Measurements from ENCODE around the gene ANKRD26.
"Not testable (repeated sequence)": the region's sequence is repeated elsewhere in the genome, so short reads cannot be mapped to it uniquely, and the experiment has no call there.

Gene ANKRD26

DNA sequence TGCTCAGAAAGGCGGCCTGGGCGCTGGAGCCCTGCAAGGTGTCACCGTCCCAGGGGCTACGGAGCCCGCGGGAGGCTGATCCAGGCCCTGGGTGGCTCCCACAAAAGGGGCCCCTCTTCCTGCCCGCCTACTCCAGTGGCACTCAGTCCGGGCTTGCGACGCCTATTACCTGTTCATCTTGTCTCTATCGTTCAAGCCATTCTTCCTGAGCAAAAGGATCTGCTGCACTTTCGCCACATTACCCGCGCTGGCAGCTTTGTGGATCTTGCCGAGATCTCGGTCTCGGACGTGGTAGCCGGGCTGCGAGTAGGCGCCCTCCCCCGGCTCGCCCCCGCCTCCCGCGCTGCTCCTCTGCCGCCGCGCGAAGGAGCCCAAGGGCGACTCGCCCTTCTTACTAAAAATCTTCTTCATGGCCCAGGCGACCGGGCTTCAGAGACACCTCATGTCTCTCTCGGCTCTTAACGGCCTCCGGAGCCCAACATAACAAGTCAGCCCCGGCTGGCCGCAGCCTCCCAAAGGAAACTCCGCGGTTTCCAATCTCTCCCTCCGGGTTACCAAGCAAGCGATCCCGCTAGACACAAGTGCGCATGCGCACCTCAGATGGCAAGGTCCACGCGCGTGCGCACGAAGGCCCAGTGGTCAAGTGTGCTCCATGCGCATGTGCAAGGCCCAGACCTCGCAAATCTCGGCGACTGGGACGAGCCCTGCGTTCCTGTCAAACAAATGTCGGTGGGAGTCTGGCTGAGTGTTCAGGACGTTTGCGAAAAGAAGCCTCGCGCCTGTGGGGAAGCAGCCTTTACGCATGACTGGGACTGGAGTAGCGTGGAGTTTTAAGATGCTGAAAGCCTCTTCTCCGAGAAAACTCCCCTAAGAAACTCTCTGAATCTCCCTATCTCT is at the start of gene ANKRD26:
Gene ANKRD26, minus strand, starts transcription at position 579 of the 897 bp plus-strand sequence. Its CDS starts 168 bp downstream, at position 411.
- peak; percentile 92 for DNase-seq

DNA sequence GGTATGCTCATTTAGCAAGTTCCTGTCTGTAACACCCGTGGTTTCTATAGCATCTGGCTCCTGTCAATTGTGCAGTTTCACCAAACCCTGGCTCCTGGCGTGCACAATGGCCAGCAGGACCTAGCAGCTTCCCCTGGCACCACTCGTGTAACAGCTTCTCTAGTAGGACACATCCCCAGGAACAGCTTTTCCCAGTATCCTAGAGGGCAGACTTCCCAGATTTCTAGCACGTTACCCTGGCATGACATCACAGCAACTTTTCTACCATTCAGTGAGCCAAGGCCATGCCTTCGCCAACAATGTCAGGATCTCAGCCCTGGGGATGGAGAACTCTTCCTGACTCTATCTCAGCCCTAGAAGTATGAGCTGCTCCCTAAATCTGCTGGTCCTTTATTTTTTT is 47.4 kb upstream of the ANKRD26 start:
- DNase-seq = no peak

DNA sequence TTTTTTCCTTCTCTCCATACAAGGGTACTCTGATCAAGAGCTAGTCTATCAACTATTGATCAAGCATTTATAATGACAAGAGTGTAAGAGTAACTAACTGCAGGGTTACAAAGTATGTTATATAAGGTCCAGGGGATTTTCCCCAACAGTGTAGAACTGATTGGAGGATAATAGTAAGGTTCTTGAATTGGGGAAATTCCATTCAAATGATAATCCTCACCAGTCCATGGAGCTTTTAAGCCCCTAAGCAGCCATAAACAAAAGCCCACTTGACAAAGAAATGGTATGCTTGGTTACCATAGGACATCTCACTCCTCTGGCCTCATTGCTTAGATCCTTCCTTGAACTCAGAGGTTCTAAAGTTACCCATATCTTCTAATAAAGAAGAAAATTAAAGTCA is 45.6 kb upstream of the ANKRD26 start:
- DNase-seq = no peak

- DNase-seq = no peak
These were observed 43.4 kb upstream of the ANKRD26 start for GRCh38 chr10:27143686-27144085.

DNA sequence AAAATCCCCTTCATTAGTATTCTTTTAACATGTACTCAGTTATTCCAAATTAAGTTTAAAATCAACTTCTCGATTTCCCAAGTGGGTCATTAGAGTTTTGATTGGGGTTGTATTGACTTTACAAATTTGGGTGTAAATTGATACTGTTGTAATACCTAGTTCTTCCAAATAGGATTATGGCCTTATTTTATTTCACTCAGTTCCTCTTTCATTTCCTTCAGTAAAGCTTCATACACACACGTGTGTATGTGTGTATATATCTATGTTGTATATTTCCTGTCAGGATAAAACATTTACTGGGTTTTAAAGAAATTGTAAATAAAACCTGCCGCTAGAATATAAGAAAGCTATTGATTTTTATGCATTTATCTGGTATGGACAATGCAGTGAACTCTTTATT is 38.0 kb upstream of the ANKRD26 start:
- DNase-seq = no peak

DNA sequence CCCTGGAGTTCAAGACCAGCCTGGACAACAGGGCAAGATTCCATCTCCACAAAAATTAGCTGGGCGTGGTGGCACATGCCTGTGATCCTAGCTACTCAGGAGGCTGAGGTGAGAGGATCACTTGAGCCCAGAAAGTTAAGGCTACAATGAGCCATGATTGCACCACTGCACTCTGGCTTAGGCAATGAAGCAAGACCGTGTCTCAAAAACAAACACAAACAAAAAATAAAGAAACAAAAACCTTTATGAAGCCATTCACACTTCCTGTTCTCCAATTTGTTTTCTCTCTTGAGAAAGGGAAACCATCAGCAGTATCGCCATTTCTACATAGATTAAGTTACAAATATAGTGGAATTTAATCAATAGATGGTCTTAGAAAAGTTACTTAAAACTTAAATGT is 34.1 kb upstream of the ANKRD26 start:
- no peak for DNase-seq

DNA sequence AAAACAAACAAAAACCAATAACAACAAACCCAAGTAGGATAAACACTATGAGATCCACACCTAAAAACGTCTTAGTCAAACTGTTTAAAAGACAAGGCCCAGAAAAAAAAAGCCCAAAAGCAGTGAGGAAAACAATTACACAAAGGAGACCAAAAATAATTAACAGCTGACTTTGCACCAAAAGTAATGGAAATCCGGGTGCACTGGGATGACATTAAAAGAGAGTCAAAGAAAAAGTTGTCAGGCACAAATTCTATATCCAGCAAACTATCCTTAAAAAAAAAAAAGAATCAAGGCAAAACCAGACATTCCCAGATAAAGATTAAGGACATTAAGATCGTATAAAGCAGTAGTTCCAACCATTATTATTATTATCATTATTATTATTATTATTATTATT is 7.9 kb upstream of the ANKRD26 start:
- DNase-seq = no peak

DNA sequence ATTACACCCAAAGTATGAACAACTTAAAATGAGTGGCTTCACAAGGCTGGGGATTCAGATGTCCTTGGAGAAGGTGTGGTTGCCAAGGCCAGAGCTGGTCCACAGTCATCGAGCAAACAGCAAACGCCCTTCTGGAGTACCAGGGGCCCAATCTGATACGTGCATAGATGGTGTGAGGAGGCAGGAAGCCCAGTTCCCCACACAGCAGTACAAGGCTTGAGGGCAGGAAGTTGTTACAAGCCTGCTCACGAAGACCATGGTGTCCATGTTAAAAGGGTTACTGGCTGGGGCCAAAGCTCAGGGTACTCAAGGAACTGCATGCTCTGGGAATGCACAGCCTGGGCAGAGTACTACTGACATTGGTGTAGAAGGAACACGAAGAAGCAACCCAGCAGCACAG is 4.6 kb upstream of the ANKRD26 start:
- no peak for DNase-seq

DNA sequence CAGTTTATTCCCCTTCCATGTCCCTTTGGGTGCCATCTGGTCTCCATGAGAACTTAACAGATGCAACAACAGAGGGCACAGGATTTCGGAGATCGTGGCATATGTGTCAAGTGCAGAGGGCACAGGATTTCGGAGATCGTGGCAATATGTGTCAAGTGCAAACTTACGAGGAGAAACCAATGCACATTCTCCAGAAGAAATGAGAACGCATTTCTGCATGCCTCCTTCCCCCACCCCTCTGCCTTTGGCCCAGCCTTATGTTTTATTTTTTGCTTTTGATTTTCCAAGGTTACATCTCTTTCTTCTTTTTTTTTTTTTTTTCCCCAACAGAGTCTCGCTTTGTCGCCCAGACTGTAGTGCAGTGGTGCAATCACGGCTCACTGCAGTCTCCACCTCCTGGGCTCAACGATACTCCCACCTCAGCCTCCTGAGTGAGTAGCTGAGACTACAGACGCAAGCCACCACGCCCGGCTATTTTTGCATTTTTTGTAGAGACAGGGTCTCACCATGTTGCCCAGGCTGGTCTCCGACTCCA is 586 bp upstream of the ANKRD26 start:
- no peak for DNase-seq

- no peak for DNase-seq
These were observed 846 bp downstream of the ANKRD26 start for GRCh38 chr10:27099448-27099847.

DNA sequence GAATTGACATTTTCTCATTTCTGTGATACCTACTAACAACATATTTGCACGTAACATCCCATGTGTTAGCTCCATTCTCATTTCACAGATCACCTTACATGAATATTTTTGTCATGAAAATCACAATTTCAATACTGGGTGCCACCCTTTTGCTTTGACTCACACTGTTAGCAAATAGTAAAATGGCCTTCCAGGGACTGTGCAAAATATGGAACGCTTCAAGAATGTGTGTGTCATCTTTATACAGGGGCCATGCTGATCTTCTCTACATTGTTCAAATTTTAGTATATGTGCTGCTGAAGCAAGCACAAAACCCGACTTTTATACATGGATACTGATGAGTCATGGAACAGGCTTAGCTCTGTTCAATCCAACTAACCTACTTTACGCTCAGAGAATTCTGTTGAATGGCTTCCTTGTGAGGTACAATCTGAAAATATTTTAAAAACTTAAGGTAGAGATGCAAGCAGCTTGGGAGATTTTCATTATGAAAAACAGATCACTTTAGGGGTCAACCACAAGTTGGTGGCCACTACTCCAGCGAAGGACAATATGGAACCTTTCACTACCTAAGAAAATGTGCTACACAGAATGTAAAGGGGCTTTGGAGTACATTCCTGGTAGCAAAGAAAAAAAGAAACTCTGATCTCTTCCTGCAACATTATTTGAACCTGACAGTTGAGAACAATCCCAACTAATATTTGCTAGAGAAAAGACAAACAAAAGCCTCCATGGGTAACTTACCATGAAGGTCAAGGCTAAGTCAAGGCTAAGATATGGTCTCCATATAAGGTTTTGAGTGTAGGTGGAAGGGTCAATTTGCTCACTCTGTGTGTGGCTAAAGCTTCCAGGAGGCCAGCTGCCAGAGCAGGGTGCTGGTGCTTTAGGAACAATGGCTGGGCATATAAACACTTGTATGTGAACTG is 11.9 kb downstream of the ANKRD26 start:
- no peak for DNase-seq

DNA sequence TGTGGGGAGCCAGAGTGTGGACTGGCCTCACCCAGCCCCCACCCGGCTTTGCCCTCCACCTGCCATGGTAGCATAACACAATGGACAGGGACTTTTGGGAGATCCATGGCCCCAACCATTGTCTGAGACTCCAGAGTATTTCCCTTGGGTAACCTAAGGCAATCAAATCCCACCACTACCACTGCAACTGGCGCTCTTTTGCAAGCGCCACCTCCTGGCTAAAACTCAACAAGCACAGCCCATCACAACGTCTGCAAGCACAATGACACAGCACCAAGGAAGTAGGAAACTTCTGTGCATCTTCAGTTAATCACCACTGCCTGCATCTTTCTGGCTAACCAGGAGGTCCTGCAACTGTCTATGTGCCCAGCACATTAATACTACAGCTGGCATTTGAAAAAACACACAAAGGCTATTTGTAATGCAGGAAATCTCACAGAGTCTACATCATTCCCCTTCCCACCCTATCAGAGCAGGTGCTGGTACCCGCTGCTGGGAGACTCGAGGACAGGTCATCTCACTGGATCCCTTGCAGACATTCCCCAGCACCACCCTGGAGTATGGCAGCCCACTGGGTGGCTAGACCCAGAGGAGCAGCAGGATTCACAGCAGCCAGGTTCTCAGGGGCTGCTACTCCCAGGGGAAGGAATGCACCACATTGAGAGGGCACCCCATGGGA is 27.7 kb downstream of the ANKRD26 start:
- no peak for DNase-seq

GRCh38 chr10:27068217-27068891 is 31.9 kb downstream of the ANKRD26 start:
- DNase-seq = no peak

DNA sequence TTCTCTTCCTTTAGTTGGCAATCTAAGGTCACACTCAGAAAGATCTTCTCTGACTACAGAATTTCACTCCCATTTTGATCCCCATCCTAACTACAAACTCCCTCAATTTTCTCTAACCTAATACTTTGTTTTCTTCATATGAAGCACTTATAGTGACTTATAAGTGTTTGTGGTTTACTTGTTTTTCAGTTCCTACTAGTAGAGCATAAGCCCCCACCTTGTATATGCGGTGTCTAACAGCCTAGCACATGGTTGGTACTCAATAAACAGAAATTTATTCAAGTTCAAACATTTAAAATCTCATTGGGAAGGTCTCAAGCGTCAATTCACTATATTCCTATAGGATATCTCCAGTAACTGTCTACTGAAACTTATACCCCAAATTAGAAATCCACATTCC is 35.2 kb downstream of the ANKRD26 start:
- no peak for DNase-seq

DNA sequence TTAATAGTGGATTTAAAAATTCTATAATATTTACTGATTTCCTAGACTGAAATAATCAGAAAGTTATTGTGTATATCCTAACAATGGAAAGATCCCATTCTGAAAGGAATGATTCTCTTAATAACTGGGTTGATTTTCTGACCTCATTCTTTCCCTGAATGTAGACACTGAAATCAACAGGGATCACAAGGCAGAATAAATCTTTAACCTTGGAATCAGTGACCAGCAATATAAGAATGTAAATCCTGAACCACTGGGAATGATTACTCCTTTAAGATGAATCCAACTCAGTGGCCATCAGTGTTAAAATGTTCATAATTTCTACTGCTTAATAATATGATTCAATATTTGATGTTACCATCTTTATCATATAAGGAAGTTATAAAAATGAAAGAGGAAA is 47.6 kb downstream of the ANKRD26 start:
- no peak for DNase-seq

DNA sequence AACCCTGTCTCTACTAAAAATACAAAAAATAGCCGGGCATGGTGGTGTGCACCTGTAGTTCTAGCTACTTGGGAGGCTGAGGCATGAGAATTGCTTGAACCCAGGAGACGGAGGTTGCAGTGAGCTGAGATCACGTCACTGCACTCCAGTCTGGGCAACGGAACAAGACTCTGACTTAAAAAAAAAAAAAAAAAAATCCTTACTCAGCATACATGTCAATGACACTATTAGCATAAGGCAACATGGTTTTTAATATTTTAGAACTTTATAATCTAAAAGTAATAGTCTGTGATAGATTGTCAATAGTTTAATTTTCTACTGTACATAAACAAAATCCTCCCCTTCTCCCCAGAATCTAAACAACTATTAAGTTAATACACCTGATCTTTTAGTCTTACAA is 55.0 kb downstream of the ANKRD26 start:
- not testable (repeated sequence) for DNase-seq

DNA sequence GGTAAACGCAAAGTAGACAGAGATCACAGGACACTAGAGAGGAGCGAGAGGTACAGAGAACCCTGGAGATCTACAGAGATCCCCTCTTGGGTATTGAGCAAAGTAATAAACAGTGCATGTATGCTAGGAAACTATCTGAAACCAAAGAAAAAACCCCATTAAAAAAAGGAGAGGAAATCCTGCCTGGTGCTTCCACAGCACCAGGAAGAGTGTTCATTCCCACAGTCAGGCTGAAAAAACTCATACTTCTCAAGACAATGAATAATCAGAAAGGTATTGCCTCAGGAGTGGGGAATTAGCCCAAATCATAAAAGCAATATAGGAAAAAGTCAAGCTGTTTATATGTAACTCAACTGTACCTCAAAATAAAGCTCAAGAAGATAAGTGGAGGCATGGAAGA is 59.1 kb downstream of the ANKRD26 start:
- no peak for DNase-seq

- no peak for DNase-seq
These were observed 62.1 kb downstream of the ANKRD26 start for GRCh38 chr10:27038168-27038567.

GRCh38 chr10:27035163-27035562 is 65.1 kb downstream of the ANKRD26 start:
- no peak for DNase-seq

GRCh38 chr10:27030060-27030459 is 70.2 kb downstream of the ANKRD26 start:
- no peak for DNase-seq

DNA sequence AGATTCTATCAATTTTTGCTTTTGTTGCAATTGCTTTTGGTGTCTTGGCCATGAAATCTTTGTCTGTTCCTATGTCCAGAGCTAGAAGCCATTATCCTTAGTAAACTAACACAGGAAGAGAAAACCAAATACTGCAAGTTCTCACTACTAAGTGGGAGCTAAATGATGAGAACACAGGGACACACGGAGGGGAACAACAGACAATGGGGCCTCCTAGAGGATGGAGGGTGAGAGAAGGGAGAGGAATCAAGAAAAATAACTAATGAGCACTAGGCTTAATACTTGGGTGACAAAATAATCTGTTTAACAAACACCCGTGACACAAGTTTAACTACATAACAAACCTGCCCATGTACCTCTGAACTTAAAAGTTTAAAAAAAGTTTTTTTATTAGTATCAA is 78.2 kb downstream of the ANKRD26 start:
- DNase-seq = no peak

GRCh38 chr10:27020243-27020642 is 80.1 kb downstream of the ANKRD26 start:
- no peak for DNase-seq
